HL-60 (cell line): ENCODE data around the gene CDKN2B.

Source experiments
- CTCF ChIP-seq: IDR thresholded peaks from one replicate; pipeline ENCODE4 v1.5.1; 2011; ENCODE audit warnings: low read length, control low read depth, inconsistent platforms; ENCODE audit not compliant: insufficient read depth
- GABPA ChIP-seq: IDR thresholded peaks from 2 replicates; pipeline ENCODE4 v1.6.1; 2012; ENCODE audit warnings: low read depth
- POLR2AphosphoS5 ChIP-seq: IDR thresholded peaks from 2 replicates; pipeline ENCODE4 v1.6.1; 2012; ENCODE audit warnings: low read depth
- SPI1 ChIP-seq: IDR thresholded peaks from 2 replicates; pipeline ENCODE4 v1.6.1; 2012; ENCODE audit warnings: low read depth, mild to moderate bottlenecking, borderline replicate concordance

- no peak for TF ChIP-seq SPI1
- no peak for TF ChIP-seq CTCF
- TF ChIP-seq GABPA: no peak
- TF ChIP-seq POLR2AphosphoS5: no peak
Observed at GRCh38 chr9:22039258-22039657, 30.2 kb upstream of the CDKN2B start.
